ENCODE data around the gene SLC10A4. TPM values are rescaled to one million over a fixed set of nuclear protein-coding genes. Genes with fewer than 3 reads are reported as not detected.

SLC10A4 gene
- total RNA-seq, 1 experiment from 2014 or later: not detected

- no peak overlapping the region for H3K27ac ChIP-seq
- no peaks in the 10 kb centered on the region for H3K9me3 ChIP-seq (ENCODE audit: insufficient read depth, low read depth)
- no peak overlapping the region for H2AFZ ChIP-seq
- TF ChIP-seq CTCF (conservative IDR thresholded peaks at IDR 0.05) (no peak), EZH2 (IDR thresholded peaks at IDR 0.05; ENCODE audit: low read depth) (no peak)
- H3K4me3 ChIP-seq: no peak overlapping the region
- H3K36me3 ChIP-seq (ENCODE audit: low read depth): peaks cover 19% of the 10 kb centered on the region
- no peaks in the 10 kb centered on the region for H3K27me3 ChIP-seq (ENCODE audit: insufficient read depth, low read depth)
- intact Hi-C loops (cut with micrococcal nuclease; ENCODE audit: unreplicated experiment): no loop called here
- ChIA-PET CTCF (no interaction called here), POLR2A (ENCODE audit: unreplicated experiment) (no interaction called here)
- no peaks in the 10 kb centered on the region for H3K4me1 ChIP-seq (replicated peaks; ENCODE audit: insufficient read depth)
- BruUV-seq (replicated peaks): no TSS peak
- no peaks in the 10 kb centered on the region for H3K79me2 ChIP-seq (ENCODE audit: low read depth)
- DNase-seq: no peak
- no peak overlapping the region for H3K4me2 ChIP-seq
- H3F3A ChIP-seq (ENCODE audit: insufficient read depth, low read depth): no peaks in the 10 kb centered on the region
- H4K20me1 ChIP-seq (ENCODE audit: insufficient read depth): no peaks in the 10 kb centered on the region
- no peaks in the 10 kb centered on the region for H3K9me2 ChIP-seq (ENCODE audit: insufficient read depth)
Measured at GRCh38 chr4:48504352-48504751, 21.2 kb downstream of the SLC10A4 start.

GRCh38 chr4:48506716-48507115 is 23.6 kb downstream of the SLC10A4 start:
- CTCF ChIA-PET: no interaction called here
- H3F3A ChIP-seq (ENCODE audit: insufficient read depth, low read depth): no peaks in the 10 kb centered on the region

GRCh38 chr4:48509543-48509942 is 26.4 kb downstream of the SLC10A4 start:
- Histone ChIP-seq H3K9me2 (ENCODE audit: insufficient read depth) (no peaks in the 10 kb centered on the region), H3K36me3 (ENCODE audit: low read depth) (peaks cover 21% of the 10 kb centered on the region), H3K27ac (no peak overlapping the region), H3F3A (ENCODE audit: insufficient read depth, low read depth) (no peaks in the 10 kb centered on the region), H4K20me1 (ENCODE audit: insufficient read depth) (no peaks in the 10 kb centered on the region), H3K27me3 (ENCODE audit: insufficient read depth, low read depth) (no peaks in the 10 kb centered on the region), H3K9me3 (ENCODE audit: insufficient read depth, low read depth) (no peaks in the 10 kb centered on the region), H3K4me3 (no peak overlapping the region), H3K4me1 (replicated peaks; ENCODE audit: insufficient read depth) (no peaks in the 10 kb centered on the region), H3K79me2 (ENCODE audit: low read depth) (no peaks in the 10 kb centered on the region), H2AFZ (no peak overlapping the region), H3K4me2 (no peak overlapping the region)
- no TSS peak for BruUV-seq (replicated peaks)
- CTCF ChIA-PET: no interaction called here
- POLR2A ChIA-PET (ENCODE audit: unreplicated experiment): no interaction called here
- no peak for DNase-seq
- TF ChIP-seq CTCF (conservative IDR thresholded peaks at IDR 0.05) (no peak), EZH2 (IDR thresholded peaks at IDR 0.05; ENCODE audit: low read depth) (no peak)
- intact Hi-C loops (cut with micrococcal nuclease; ENCODE audit: unreplicated experiment): no loop called here

More at GRCh38 chr4:48506716-48507115, 23.6 kb downstream of the SLC10A4 start:
- H3K36me3 ChIP-seq (ENCODE audit: low read depth): peaks cover 20% of the 10 kb centered on the region
- POLR2A ChIA-PET (ENCODE audit: unreplicated experiment): no interaction called here
- H3K4me1 ChIP-seq (replicated peaks; ENCODE audit: insufficient read depth): no peaks in the 10 kb centered on the region
- no peak overlapping the region for H3K27ac ChIP-seq
- no peaks in the 10 kb centered on the region for H3K27me3 ChIP-seq (ENCODE audit: insufficient read depth, low read depth)
- no peaks in the 10 kb centered on the region for H3K9me3 ChIP-seq (ENCODE audit: insufficient read depth, low read depth)
- no peaks in the 10 kb centered on the region for H3K79me2 ChIP-seq (ENCODE audit: low read depth)
- no peaks in the 10 kb centered on the region for H3K9me2 ChIP-seq (ENCODE audit: insufficient read depth)
- TF ChIP-seq EZH2 (IDR thresholded peaks at IDR 0.05; ENCODE audit: low read depth): no peak
- TF ChIP-seq CTCF (conservative IDR thresholded peaks at IDR 0.05): no peak
- H2AFZ ChIP-seq: no peak overlapping the region
- no peak for DNase-seq
- H3K4me3 ChIP-seq: no peak overlapping the region
- H4K20me1 ChIP-seq (ENCODE audit: insufficient read depth): no peaks in the 10 kb centered on the region
- no TSS peak for BruUV-seq (replicated peaks)
- no peak overlapping the region for H3K4me2 ChIP-seq
- intact Hi-C loops (cut with micrococcal nuclease; ENCODE audit: unreplicated experiment): no loop called here
